GM21367 (cell line): Measurements from ENCODE around the gene HOXA11.

Source experiments
- ATAC-seq: cut with Tn5 transposase; IDR thresholded peaks from one replicate; pipeline ENCODE4 v1.9.1; 2021; ENCODE audit not compliant: unreplicated experiment

The HOXA11 gene

GRCh38 chr7:27138472-27138871, 46.6 kb downstream of the HOXA11 start:
- no peak for ATAC-seq

- ATAC-seq, result no peak
These were observed 47.3 kb downstream of the HOXA11 start for GRCh38 chr7:27137640-27138315.

- ATAC-seq, result peak; percentile 51
These were observed 50.6 kb downstream of the HOXA11 start for GRCh38 chr7:27134392-27134791.

- no peak for ATAC-seq
These were observed 51.4 kb downstream of the HOXA11 start for GRCh38 chr7:27133409-27134231.

- ATAC-seq, result no peak
These were observed 52.1 kb downstream of the HOXA11 start for GRCh38 chr7:27132978-27133377.

- ATAC-seq, result no peak
These were observed 52.8 kb downstream of the HOXA11 start for GRCh38 chr7:27132214-27132613.

GRCh38 chr7:27131390-27131819, 53.6 kb downstream of the HOXA11 start:
- no peak for ATAC-seq
